CD14-positive monocyte (primary cell): ENCODE measurements around the gene CNTN6. TPM values are rescaled to one million over a fixed set of nuclear protein-coding genes. Genes with fewer than 3 reads are reported as not detected.

ENCODE experiments used
- DNase-seq, 3 donors: peaks; one replicate each; pipeline ENCODE4 v3.0.0-alpha.2; 2011 to 2022
- H2AFZ ChIP-seq: 2 replicates; pipeline ENCODE4 v1.6.0; 2012; ENCODE audit warnings: mild to moderate bottlenecking, low read depth, low read length, inconsistent platforms; ENCODE audit not compliant: insufficient read depth, poor library complexity, severe bottlenecking
- H3K27ac ChIP-seq, 2 donors: 1 replicate in 1 of 2; 2 replicates in 1 of 2; pipeline ENCODE4 v1.5.1; 2012 to 2013; ENCODE audit warnings: low read length in 2 of 2, control low read depth in 1 of 2, inconsistent platforms in 1 of 2, low read depth in 1 of 2, mild to moderate bottlenecking in 1 of 2
- H3K27me3 ChIP-seq, 2 donors: one replicate each; pipeline versions ENCODE4 v1.6.0 to v1.6.1; 2011 to 2013; ENCODE audit warnings: low read length in 2 of 2; ENCODE audit not compliant: control insufficient read depth in 2 of 2, insufficient read depth in 2 of 2
- H3K36me3 ChIP-seq, 2 donors: replicated peaks in 1 of 2; 1 replicate in 1 of 2; 2 replicates in 1 of 2; pipeline versions ENCODE4 v1.5.1 to v1.6.1; 2012 to 2013; ENCODE audit warnings: low read length in 2 of 2, control low read depth in 1 of 2, inconsistent platforms in 1 of 2, mild to moderate bottlenecking in 1 of 2; ENCODE audit not compliant: insufficient read depth in 2 of 2, control insufficient read depth in 1 of 2
- H3K4me1 ChIP-seq, 2 donors: 1 replicate in 1 of 2; 2 replicates in 1 of 2; pipeline versions ENCODE4 v1.5.1 to v1.6.1; 2012 to 2013; ENCODE audit warnings: low read length in 2 of 2, control low read depth in 1 of 2, inconsistent platforms in 1 of 2, mild to moderate bottlenecking in 1 of 2, moderate library complexity in 1 of 2; ENCODE audit not compliant: insufficient read depth in 2 of 2, control insufficient read depth in 1 of 2
- H3K4me2 ChIP-seq: replicated peaks from 2 replicates; pipeline ENCODE3; 2012; ENCODE audit warnings: low read length, moderate library complexity, mild to moderate bottlenecking; ENCODE audit not compliant: poor library complexity, severe bottlenecking; ENCODE audit errors: extremely low read depth
- H3K4me3 ChIP-seq, 3 experiments: fragments of 200-600 bp in 1 of 3; sonication (generic) in 1 of 3; replicated peaks in 1 of 3; 1 replicate in 2 of 3; 2 replicates in 1 of 3; pipeline ENCODE4 v1.5.1; 2011 to 2013; ENCODE audit warnings: low read length in 3 of 3, mild to moderate bottlenecking in 3 of 3, control low read depth in 2 of 3, low read depth in 2 of 3, inconsistent platforms in 1 of 3, moderate library complexity in 1 of 3
- H3K79me2 ChIP-seq: 2 replicates; pipeline ENCODE4 v1.6.0; 2012; ENCODE audit warnings: mild to moderate bottlenecking, control low read depth, inconsistent platforms, low read length, moderate library complexity; ENCODE audit not compliant: insufficient read depth
- H3K9ac ChIP-seq: 2 replicates; pipeline ENCODE4 v1.6.0; 2017; ENCODE audit warnings: low read length, mild to moderate bottlenecking; ENCODE audit not compliant: insufficient read depth, poor library complexity, severe bottlenecking
- H3K9me3 ChIP-seq, 2 donors: replicated peaks in 1 of 2; 1 replicate in 1 of 2; 2 replicates in 1 of 2; pipeline versions ENCODE4 v1.5.1 to v1.6.1; 2012 to 2013; ENCODE audit warnings: low read length in 2 of 2, control low read depth in 1 of 2; ENCODE audit not compliant: control insufficient read depth in 1 of 2, insufficient read depth in 1 of 2
- H4K20me1 ChIP-seq: 2 replicates; pipeline ENCODE4 v1.6.0; 2012; ENCODE audit warnings: mild to moderate bottlenecking, low read length, control low read depth, moderate library complexity; ENCODE audit not compliant: insufficient read depth
- H3K27ac Mint-ChIP-seq, 7 donors: one replicate each; pipeline ENCODE4 v1.8.0; 2020; ENCODE audit warnings: mild to moderate bottlenecking in 7 of 7, mixed read lengths in 7 of 7, moderate library complexity in 6 of 7, inconsistent platforms in 2 of 7
- H3K27me3 Mint-ChIP-seq, 3 donors: one replicate each; pipeline ENCODE4 v1.8.0; 2021 to 2022; ENCODE audit warnings: low read depth in 3 of 3, mild to moderate bottlenecking in 3 of 3, mixed read lengths in 3 of 3, moderate library complexity in 3 of 3, inconsistent platforms in 1 of 3
- H3K36me3 Mint-ChIP-seq, 2 donors: one replicate each; pipeline ENCODE4 v1.8.0; 2020; ENCODE audit warnings: mixed read lengths in 2 of 2, inconsistent platforms in 1 of 2, mild to moderate bottlenecking in 1 of 2
- H3K4me1 Mint-ChIP-seq: one replicate; pipeline ENCODE4 v1.8.0; 2020; ENCODE audit warnings: mild to moderate bottlenecking, mixed read lengths
- H3K4me3 Mint-ChIP-seq, 2 donors: one replicate each; pipeline ENCODE4 v1.8.0; 2020; ENCODE audit warnings: mild to moderate bottlenecking in 2 of 2, mixed read lengths in 2 of 2, moderate library complexity in 1 of 2
- H3K9me3 Mint-ChIP-seq, 7 donors: one replicate each; pipeline ENCODE4 v1.8.0; 2020 to 2022; ENCODE audit warnings: mixed read lengths in 7 of 7, mild to moderate bottlenecking in 6 of 7, moderate library complexity in 6 of 7, inconsistent platforms in 2 of 7
- CTCF ChIP-seq: fragments of 200-600 bp; IDR thresholded peaks from one replicate; pipeline ENCODE4 v1.8.0; 2022; ENCODE audit warnings: antibody characterized with exemption, mild to moderate bottlenecking
- WGBS: methylation state at CpG from one replicate; pipeline ENCODE4 v1.1.5; 2013; ENCODE audit warnings: missing lambda C conversion rate; ENCODE audit not compliant: insufficient coverage; 5-methylcytosine and 5-hydroxymethylcytosine counted together
- intact Hi-C, 2 donors: fragments of 100-400 bp; cut with micrococcal nuclease; formaldehyde crosslinking; loops; one replicate each; pipeline versions ENCODE4 v1.15.0 to v1.15.1; 2023
- polyA plus RNA-seq, 3 donors: library from polyadenylated mRNA; depleted of rRNA in 1 of 3; unstranded in 2 of 3; stranded (reverse) in 1 of 3; fragments of 300-500 nt in 2 of 3; fragments of >200 nt in 1 of 3; fragmentation: Illumina TruSeq in 2 of 3; gene quantifications; 1 replicate in 2 of 3; 2 replicates in 1 of 3; pipeline ENCODE4 v1.2.3, GENCODE V29; 2012 to 2021

CNTN6 gene
- polyA plus RNA-seq, 3 donors, result not detected

DNA sequence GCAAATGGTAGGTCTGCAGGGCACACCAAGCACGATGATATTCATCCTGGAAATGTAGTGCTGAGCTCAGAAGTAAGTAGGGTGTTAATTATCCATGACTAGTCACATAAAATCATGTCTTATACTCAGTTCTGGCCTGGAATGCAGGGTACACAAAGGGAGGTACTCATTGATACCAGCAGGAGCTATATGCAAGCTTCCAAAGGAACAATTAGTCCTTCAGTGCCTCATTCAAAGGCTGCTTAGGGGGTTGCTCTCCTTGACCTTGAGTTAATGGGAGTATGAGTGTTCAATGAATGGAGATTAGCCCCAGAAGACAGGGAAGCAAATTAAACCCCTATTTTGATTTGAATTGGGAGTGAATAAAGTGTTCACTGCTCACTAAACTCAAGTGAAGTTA is 38.3 kb downstream of the CNTN6 start:
- intact Hi-C loops, result no loop called here
- H3K79me2 ChIP-seq, result no peaks in the 10 kb centered on the region
- no peaks in the 10 kb centered on the region for H3K4me1 Mint-ChIP-seq
- H2AFZ ChIP-seq, result no peak overlapping the region
- no peaks in the 10 kb centered on the region for H3K36me3 ChIP-seq
- H3K9me3 Mint-ChIP-seq, result peaks cover 0 to 3% (median 0%) of the 10 kb centered on the region in 7 donors
- DNase-seq, result no peak
- no CpG with 5 or more reads among the region's 1 CpG for WGBS
- H3K4me3 Mint-ChIP-seq, result no peak overlapping the region
- no peak overlapping the region for H3K9ac ChIP-seq
- no peaks in the 10 kb centered on the region for H3K9me3 ChIP-seq
- H3K27ac ChIP-seq, result no peak overlapping the region
- H3K36me3 Mint-ChIP-seq, result no peaks in the 10 kb centered on the region
- H4K20me1 ChIP-seq, result no peaks in the 10 kb centered on the region
- no peak overlapping the region for H3K4me3 ChIP-seq
- no peaks in the 10 kb centered on the region for H3K27me3 ChIP-seq
- no peak for TF ChIP-seq CTCF
- no peak overlapping the region for H3K27ac Mint-ChIP-seq
- no peaks in the 10 kb centered on the region for H3K27me3 Mint-ChIP-seq
- H3K4me2 ChIP-seq, result no peak overlapping the region
- no peaks in the 10 kb centered on the region for H3K4me1 ChIP-seq

- no peaks in the 10 kb centered on the region for H4K20me1 ChIP-seq
- no CpG with 5 or more reads among the region's 2 CpGs for WGBS
- no peak overlapping the region for H3K4me2 ChIP-seq
- no peaks in the 10 kb centered on the region for H3K36me3 ChIP-seq
- no peak overlapping the region for H3K27ac ChIP-seq
- no peak overlapping the region for H3K9ac ChIP-seq
- H3K79me2 ChIP-seq, result no peaks in the 10 kb centered on the region
- H3K4me3 ChIP-seq, result no peak overlapping the region
- Mint-ChIP-seq H3K36me3 (no peaks in the 10 kb centered on the region), H3K4me1 (no peaks in the 10 kb centered on the region), H3K4me3 (no peak overlapping the region), H3K27me3 (no peaks in the 10 kb centered on the region), H3K27ac (peak overlapping the region in 1 of 7 donors; percentile 14), H3K9me3 (peaks cover 0 to 3% (median 0%) of the 10 kb centered on the region in 7 donors)
- H3K27me3 ChIP-seq, result no peaks in the 10 kb centered on the region
- H3K9me3 ChIP-seq, result no peaks in the 10 kb centered on the region
- no peak for DNase-seq
- no peak for TF ChIP-seq CTCF
- no peak overlapping the region for H2AFZ ChIP-seq
- intact Hi-C loops, result no loop called here
- H3K4me1 ChIP-seq, result no peaks in the 10 kb centered on the region
Measured at GRCh38 chr3:1135194-1135593, 42.4 kb downstream of the CNTN6 start.
